AG04449 (cell line): ENCODE measurements around the gene LIN7B.

Experiments used
- CTCF ChIA-PET: fragments of 350-600 bp; formaldehyde crosslinking; extraction: SDS; loops from one replicate; lab custom pipeline; 2021; ENCODE audit warnings: antibody characterized with exemption; lab: Yijun Ruan, JAX
- POLR2A ChIA-PET: fragments of 400-600, 350-600 bp; formaldehyde crosslinking; extraction: SDS; loops from one replicate; lab custom pipeline; 2020; ENCODE audit warnings: antibody characterized with exemption, inconsistent platforms; lab: Yijun Ruan, JAX
- DNase-seq: peaks from one replicate; pipeline ENCODE4 v3.0.0-alpha.2; 2010; ENCODE audit warnings: low read depth, low spot score
- H3K4me3 ChIP-seq: 2 replicates; pipeline ENCODE4 v1.5.1; 2011; ENCODE audit warnings: low read depth, mild to moderate bottlenecking, control low read depth, low read length
- TF ChIP-seq, protein P1 (sequence below): IDR thresholded peaks from one replicate; pipeline ENCODE4 v1.5.1; 2011; ENCODE audit warnings: mild to moderate bottlenecking, moderate library complexity, low read length, control low read depth, inconsistent platforms; ENCODE audit not compliant: insufficient read depth; ENCODE audit errors: missing control alignments

Gene LIN7B, protein sequence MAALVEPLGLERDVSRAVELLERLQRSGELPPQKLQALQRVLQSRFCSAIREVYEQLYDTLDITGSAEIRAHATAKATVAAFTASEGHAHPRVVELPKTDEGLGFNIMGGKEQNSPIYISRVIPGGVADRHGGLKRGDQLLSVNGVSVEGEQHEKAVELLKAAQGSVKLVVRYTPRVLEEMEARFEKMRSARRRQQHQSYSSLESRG

DNA sequence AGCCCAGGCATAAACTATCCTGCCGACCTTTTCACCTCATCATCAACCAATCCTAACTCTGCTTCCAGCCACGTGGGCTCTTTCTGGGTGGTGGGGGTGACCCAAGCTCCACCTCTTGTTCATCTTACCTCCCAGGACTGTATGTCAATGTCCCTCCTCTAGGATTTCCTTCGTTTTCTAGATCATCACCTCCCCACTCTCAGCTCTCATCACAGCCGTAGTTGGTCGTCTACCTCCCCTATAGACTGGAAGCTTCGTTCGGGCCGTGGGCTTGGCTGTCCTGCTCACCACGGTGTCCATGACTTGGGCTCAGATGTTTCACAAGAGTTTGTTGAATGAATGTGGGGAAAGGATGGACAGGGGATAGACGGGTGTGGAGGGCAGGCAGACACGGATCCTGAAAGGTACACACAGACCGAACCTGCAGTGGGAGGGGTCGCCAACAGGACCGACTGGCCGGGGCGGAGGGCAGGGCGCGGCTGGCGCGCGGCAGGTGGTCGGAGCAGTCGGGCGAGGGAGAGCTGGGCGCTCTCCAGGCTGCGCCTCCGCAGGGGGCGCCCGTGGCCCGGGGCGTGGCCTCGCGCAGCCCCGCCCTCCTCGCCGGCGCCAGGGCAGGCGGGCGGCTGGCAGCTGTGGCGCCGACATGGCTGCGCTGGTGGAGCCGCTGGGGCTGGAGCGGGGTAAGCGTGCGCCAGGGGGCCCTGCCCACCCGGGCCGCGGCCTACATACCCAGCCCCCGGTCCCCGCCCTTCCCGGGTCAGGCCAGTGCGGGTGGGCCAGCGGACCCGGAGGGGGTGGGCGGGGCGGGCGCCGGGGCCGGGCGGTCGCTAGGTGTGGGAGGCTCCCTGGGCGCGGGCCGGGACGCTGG lies at the start of gene LIN7B:
LIN7B (plus strand) TSS at position 609 of the 868 bp plus-strand sequence; CDS start at position 644, 35 bp downstream.
- TF ChIP-seq, protein P1, sequence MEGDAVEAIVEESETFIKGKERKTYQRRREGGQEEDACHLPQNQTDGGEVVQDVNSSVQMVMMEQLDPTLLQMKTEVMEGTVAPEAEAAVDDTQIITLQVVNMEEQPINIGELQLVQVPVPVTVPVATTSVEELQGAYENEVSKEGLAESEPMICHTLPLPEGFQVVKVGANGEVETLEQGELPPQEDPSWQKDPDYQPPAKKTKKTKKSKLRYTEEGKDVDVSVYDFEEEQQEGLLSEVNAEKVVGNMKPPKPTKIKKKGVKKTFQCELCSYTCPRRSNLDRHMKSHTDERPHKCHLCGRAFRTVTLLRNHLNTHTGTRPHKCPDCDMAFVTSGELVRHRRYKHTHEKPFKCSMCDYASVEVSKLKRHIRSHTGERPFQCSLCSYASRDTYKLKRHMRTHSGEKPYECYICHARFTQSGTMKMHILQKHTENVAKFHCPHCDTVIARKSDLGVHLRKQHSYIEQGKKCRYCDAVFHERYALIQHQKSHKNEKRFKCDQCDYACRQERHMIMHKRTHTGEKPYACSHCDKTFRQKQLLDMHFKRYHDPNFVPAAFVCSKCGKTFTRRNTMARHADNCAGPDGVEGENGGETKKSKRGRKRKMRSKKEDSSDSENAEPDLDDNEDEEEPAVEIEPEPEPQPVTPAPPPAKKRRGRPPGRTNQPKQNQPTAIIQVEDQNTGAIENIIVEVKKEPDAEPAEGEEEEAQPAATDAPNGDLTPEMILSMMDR = peak; percentile 48
- no peak for DNase-seq
- ChIA-PET POLR2A (interaction anchor here (1.1 to 1.6 kb wide), 4 partner anchors 8 to 121 kb away, joined by 3 to 8 read pairs (median 4); partner anchors contain the start of genes GYS1 and RUVBL2), CTCF (interaction anchor here (0.6 to 5.3 kb wide), 23 partner anchors 8 to 121 kb away, joined by 3 to 58 read pairs (median 3); partner anchors contain the start of genes GYS1 and RUVBL2)
- H3K4me3 ChIP-seq = peak within 1 kb of the TSS; percentile 81

DNA sequence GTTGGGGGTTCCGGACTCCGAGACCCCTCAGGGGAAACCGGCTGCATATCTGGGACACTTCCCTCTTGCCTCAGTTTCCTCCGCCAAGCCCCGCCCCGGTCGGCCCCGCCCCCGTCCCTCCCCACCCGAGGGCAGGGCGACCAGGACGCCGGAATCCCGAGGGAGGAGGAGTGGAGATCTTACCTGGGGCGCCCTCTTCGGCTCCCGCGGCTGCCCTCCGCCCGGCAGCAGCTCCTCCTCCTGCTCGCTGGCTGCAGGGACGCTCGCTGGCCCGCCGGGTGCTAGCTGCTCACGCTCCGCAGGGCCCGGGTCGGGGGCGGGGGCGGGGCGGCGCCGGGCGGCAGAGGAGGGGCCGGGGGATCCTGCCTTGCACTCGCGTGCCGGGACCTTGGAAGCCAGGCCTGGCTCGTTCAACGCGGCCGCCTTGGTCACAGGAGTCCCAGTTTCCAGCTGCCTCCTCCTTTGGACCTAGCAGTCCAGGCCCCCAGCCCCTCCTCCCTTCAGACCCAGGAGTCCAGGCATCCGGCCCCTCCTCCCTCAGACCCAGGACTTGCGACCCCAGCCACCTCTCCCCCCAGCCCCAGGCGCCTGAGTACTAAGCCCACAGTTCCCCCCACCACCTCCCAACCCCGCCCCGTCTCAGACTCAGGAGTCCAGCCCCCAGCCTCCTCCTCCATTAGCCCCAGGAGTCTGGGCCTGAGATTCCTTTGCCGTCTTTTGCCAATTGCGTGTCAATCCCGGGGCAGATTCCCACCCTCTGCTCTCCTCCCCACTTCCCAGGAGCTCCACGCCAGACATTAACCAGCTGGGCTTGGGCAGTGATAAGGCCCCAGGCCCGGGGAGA lies 49.2 kb upstream of the LIN7B start, which contains the start of gene NTF4:
NTF4 (minus strand) TSS at position 51 of the 844 bp plus-strand sequence. CDS start 2,821 bp downstream, outside the sequence.
- CTCF ChIA-PET = interaction anchor here (1.2 to 1.6 kb wide), 3 partner anchors 9 to 66 kb away, joined by 3 to 9 read pairs (median 7); no protein-coding TSS in a partner anchor
- peak within 1 kb of the TSS; percentile 43 for H3K4me3 ChIP-seq
- POLR2A ChIA-PET = interaction anchor here (1.4 kb wide), 1 partner anchor 9 kb away, joined by 5 read pairs; no protein-coding TSS in a partner anchor
- no peak for DNase-seq
- TF ChIP-seq, protein P1 = no peak

DNA sequence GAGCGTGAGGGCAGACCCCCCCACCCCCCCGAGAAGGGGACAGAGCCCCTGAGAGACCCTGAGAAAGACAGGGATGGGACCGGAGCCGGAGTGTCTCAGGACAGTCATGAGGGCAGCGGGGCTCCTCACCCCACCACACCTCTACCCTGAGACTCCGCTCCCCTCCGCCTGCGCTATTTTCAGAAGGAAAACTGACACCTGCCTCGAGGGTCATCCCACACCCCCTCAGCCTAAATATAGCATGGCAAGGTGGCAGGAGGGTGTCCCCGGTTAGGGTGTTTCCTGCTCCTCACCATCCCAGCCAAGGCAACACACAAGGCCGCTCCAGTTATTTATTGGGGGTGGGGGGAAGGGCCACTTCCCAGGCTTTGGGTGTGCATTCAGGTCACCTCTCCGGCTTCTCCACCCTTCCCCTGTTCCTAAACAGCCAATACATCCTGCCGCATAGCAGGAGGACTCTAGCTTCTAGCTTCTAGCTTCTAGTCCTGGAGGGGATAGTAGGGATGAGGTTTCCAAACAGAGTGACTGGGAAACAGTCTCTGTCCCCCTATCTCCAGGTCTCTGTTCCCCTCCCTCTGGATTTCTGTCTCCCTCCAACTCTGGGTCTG lies 48.2 kb upstream of the LIN7B start:
- TF ChIP-seq, protein P1 = no peak
- ChIA-PET POLR2A (interaction anchor here (1.4 kb wide), 1 partner anchor 10 kb away, joined by 5 read pairs; no protein-coding TSS in a partner anchor), CTCF (interaction anchor here (0.5 to 1.6 kb wide), 5 partner anchors 8 to 252 kb away, joined by 3 to 9 read pairs (median 4); no protein-coding TSS in a partner anchor)
- H3K4me3 ChIP-seq = no peak overlapping the region
- no peak for DNase-seq

DNA sequence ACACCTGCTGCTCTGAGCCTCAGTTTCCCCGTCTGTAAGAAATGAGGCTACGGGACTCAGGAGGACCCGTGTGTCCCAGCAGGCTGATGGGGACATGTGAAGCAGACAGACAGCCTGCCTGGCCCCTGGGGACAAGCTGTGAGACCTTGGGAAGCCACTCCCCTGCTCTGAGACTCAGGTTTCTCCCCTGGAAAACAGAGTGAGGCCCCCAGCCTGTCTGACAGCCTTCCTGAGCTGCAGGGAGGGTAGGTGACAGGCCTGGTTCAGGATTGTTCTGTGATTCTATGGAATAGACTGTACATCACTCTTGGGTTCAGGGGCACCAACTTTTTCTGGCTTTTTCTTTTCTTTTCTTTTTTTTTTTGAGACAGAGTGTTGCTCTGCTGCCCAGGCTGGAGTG lies 46.6 kb upstream of the LIN7B start:
- ChIA-PET CTCF (interaction anchor here (1.2 kb wide), 1 partner anchor 68 kb away, joined by 4 read pairs; no protein-coding TSS in a partner anchor), POLR2A (no interaction called here)
- no peak for DNase-seq
- TF ChIP-seq, protein P1 = no peak
- no peak overlapping the region for H3K4me3 ChIP-seq

DNA sequence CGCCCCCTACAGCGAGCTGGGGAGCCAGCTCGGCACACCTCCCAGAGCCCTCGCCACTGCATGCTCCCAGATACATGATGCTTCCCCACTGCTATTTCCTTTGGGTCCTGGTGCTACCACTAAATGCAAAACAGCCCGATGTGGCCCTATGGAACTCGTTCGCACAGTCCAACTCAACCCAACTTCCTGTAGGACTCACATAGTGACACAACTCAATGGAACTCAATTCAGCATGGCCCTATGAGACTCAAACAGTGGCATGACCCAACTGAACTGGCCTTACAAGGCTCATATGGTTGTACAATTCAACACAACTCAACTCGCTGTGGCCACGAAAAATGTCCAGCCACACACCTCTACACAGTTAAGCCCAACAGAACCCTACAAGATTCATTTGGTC lies 45.1 kb upstream of the LIN7B start:
- TF ChIP-seq, protein P1 = no peak
- no peak overlapping the region for H3K4me3 ChIP-seq
- ChIA-PET POLR2A (interaction anchor here (1.0 kb wide), 1 partner anchor 69 kb away, joined by 3 read pairs; no protein-coding TSS in a partner anchor), CTCF (interaction anchor here (0.9 to 3.0 kb wide), 12 partner anchors 8 to 232 kb away, joined by 3 to 15 read pairs (median 4); partner anchors contain the start of gene CGB7)
- DNase-seq = no peak
